Stimulated activated naive CD8-positive, alpha-beta T cell treated with anti-CD3 and anti-CD28 coated beads, Interleukin-15, amount 100 ng/mL, for 72 hours (primary cell): ENCODE measurements around the gene DGKB.

ENCODE experiments used
- ATAC-seq: fragments of 150-1000 bp; cut with Tn5 transposase; 2 replicates; pipeline ENCODE4 v1.10.0; 2021; ENCODE audit warnings: mild to moderate bottlenecking, moderate library complexity
- DNase-seq, 2 donors: peaks; one replicate each; pipeline ENCODE4 v3.0.0; 2021 to 2022
- H3K27ac Mint-ChIP-seq, 2 donors: one replicate each; pipeline ENCODE4 v1.8.0; 2022; ENCODE audit warnings: mild to moderate bottlenecking in 2 of 2, mixed read lengths in 2 of 2, moderate library complexity in 2 of 2
- H3K27me3 Mint-ChIP-seq: one replicate; pipeline ENCODE4 v1.8.0; 2022; ENCODE audit warnings: mixed read lengths
- H3K4me1 Mint-ChIP-seq: one replicate; pipeline ENCODE4 v1.8.0; 2022; ENCODE audit warnings: mild to moderate bottlenecking, mixed read lengths
- H3K4me3 Mint-ChIP-seq, 2 donors: one replicate each; pipeline ENCODE4 v1.8.0; 2022; ENCODE audit warnings: mild to moderate bottlenecking in 2 of 2, mixed read lengths in 2 of 2, moderate library complexity in 1 of 2
- H3K9me3 Mint-ChIP-seq, 2 donors: one replicate each; pipeline ENCODE4 v1.8.0; 2022; ENCODE audit warnings: mixed read lengths in 2 of 2

Gene DGKB

GRCh38 chr7:14666913-14667312 lies 235.6 kb downstream of the DGKB start:
- ATAC-seq: no peak
- Mint-ChIP-seq H3K4me1 (no peaks in the 10 kb centered on the region), H3K4me3 (no peak overlapping the region)

GRCh38 chr7:14666304-14666703 lies 236.2 kb downstream of the DGKB start:
- Mint-ChIP-seq H3K27ac (no peak overlapping the region), H3K9me3 (no peaks in the 10 kb centered on the region), H3K4me1 (no peaks in the 10 kb centered on the region), H3K27me3 (no peaks in the 10 kb centered on the region), H3K4me3 (no peak overlapping the region)
- ATAC-seq: no peak
- no peak for DNase-seq

More at GRCh38 chr7:14666913-14667312, 235.6 kb downstream of the DGKB start:
- Mint-ChIP-seq H3K27ac (no peak overlapping the region), H3K9me3 (no peaks in the 10 kb centered on the region), H3K27me3 (no peaks in the 10 kb centered on the region)
- DNase-seq: no peak

- H3K27me3 Mint-ChIP-seq: no peaks in the 10 kb centered on the region
- H3K9me3 Mint-ChIP-seq: peaks cover 0 to 16% of the 10 kb centered on the region in 2 donors
- no peak overlapping the region for H3K27ac Mint-ChIP-seq
- H3K4me3 Mint-ChIP-seq: no peak overlapping the region
- no peak for DNase-seq
- no peaks in the 10 kb centered on the region for H3K4me1 Mint-ChIP-seq
- ATAC-seq: no peak
These were observed 262.8 kb downstream of the DGKB start for GRCh38 chr7:14639801-14640200.

- ATAC-seq: no peak
- H3K4me3 Mint-ChIP-seq: no peak overlapping the region
- no peaks in the 10 kb centered on the region for H3K4me1 Mint-ChIP-seq
- peaks cover 0 to 16% of the 10 kb centered on the region in 2 donors for H3K9me3 Mint-ChIP-seq
- no peaks in the 10 kb centered on the region for H3K27me3 Mint-ChIP-seq
- DNase-seq: no peak
- H3K27ac Mint-ChIP-seq: no peak overlapping the region
These were observed 263.2 kb downstream of the DGKB start for GRCh38 chr7:14639329-14639728.

- DNase-seq: no peak
- no peak for ATAC-seq
- Mint-ChIP-seq H3K27ac (no peak overlapping the region), H3K4me3 (no peak overlapping the region), H3K27me3 (no peaks in the 10 kb centered on the region), H3K9me3 (peaks cover 0 to 2% of the 10 kb centered on the region in 2 donors), H3K4me1 (no peaks in the 10 kb centered on the region)
These were observed 264.6 kb downstream of the DGKB start for GRCh38 chr7:14637968-14638367.

- no peaks in the 10 kb centered on the region for H3K9me3 Mint-ChIP-seq
- no peaks in the 10 kb centered on the region for H3K4me1 Mint-ChIP-seq
- H3K27me3 Mint-ChIP-seq: no peaks in the 10 kb centered on the region
- H3K27ac Mint-ChIP-seq: no peak overlapping the region
- no peak for ATAC-seq
- no peak overlapping the region for H3K4me3 Mint-ChIP-seq
- no peak for DNase-seq
These were observed 266.6 kb downstream of the DGKB start for GRCh38 chr7:14635955-14636354.

GRCh38 chr7:14630048-14630447 lies 272.5 kb downstream of the DGKB start:
- H3K27ac Mint-ChIP-seq: no peak overlapping the region
- no peak for DNase-seq
- H3K4me3 Mint-ChIP-seq: no peak overlapping the region
- ATAC-seq: no peak
- H3K9me3 Mint-ChIP-seq: no peaks in the 10 kb centered on the region
- no peaks in the 10 kb centered on the region for H3K27me3 Mint-ChIP-seq
- H3K4me1 Mint-ChIP-seq: no peaks in the 10 kb centered on the region

GRCh38 chr7:14628516-14628915 lies 274.0 kb downstream of the DGKB start:
- DNase-seq (no peak), ATAC-seq (no peak)
- Mint-ChIP-seq H3K27me3 (no peaks in the 10 kb centered on the region), H3K9me3 (no peaks in the 10 kb centered on the region), H3K4me3 (no peak overlapping the region), H3K27ac (no peak overlapping the region), H3K4me1 (no peaks in the 10 kb centered on the region)

- Mint-ChIP-seq H3K9me3 (peaks cover 0 to 4% of the 10 kb centered on the region in 2 donors), H3K4me3 (no peak overlapping the region), H3K27ac (no peak overlapping the region), H3K4me1 (no peaks in the 10 kb centered on the region), H3K27me3 (no peaks in the 10 kb centered on the region)
- DNase-seq (no peak), ATAC-seq (no peak)
These were observed 276.5 kb downstream of the DGKB start for GRCh38 chr7:14626076-14626475.

GRCh38 chr7:14622559-14622958 lies 280.0 kb downstream of the DGKB start:
- ATAC-seq (no peak), DNase-seq (no peak)
- H3K4me3 Mint-ChIP-seq: no peak overlapping the region
- H3K9me3 Mint-ChIP-seq: peaks cover 0 to 4% of the 10 kb centered on the region in 2 donors
- no peaks in the 10 kb centered on the region for H3K27me3 Mint-ChIP-seq
- H3K27ac Mint-ChIP-seq: no peak overlapping the region
- no peaks in the 10 kb centered on the region for H3K4me1 Mint-ChIP-seq

- no peak overlapping the region for H3K27ac Mint-ChIP-seq
- peaks cover 7 to 8% of the 10 kb centered on the region in 2 donors for H3K9me3 Mint-ChIP-seq
- DNase-seq (no peak), ATAC-seq (no peak)
- H3K4me1 Mint-ChIP-seq: no peaks in the 10 kb centered on the region
- no peak overlapping the region for H3K4me3 Mint-ChIP-seq
- H3K27me3 Mint-ChIP-seq: no peaks in the 10 kb centered on the region
These were observed 296.4 kb downstream of the DGKB start for GRCh38 chr7:14606101-14606500.

GRCh38 chr7:14604606-14605005 lies 297.9 kb downstream of the DGKB start:
- H3K4me3 Mint-ChIP-seq: no peak overlapping the region
- no peaks in the 10 kb centered on the region for H3K4me1 Mint-ChIP-seq
- H3K9me3 Mint-ChIP-seq: peaks cover 4 to 7% of the 10 kb centered on the region in 2 donors
- ATAC-seq (no peak), DNase-seq (no peak)
- H3K27ac Mint-ChIP-seq: no peak overlapping the region
- H3K27me3 Mint-ChIP-seq: no peaks in the 10 kb centered on the region

GRCh38 chr7:14602851-14603250 lies 299.7 kb downstream of the DGKB start:
- ATAC-seq (no peak), DNase-seq (no peak)
- H3K9me3 Mint-ChIP-seq: peaks cover 0 to 7% of the 10 kb centered on the region in 2 donors
- no peaks in the 10 kb centered on the region for H3K4me1 Mint-ChIP-seq
- H3K27ac Mint-ChIP-seq: no peak overlapping the region
- no peak overlapping the region for H3K4me3 Mint-ChIP-seq
- no peaks in the 10 kb centered on the region for H3K27me3 Mint-ChIP-seq

GRCh38 chr7:14600766-14601367 lies 301.7 kb downstream of the DGKB start:
- Mint-ChIP-seq H3K27me3 (no peaks in the 10 kb centered on the region), H3K4me3 (no peak overlapping the region), H3K9me3 (peaks cover 0 to 7% of the 10 kb centered on the region in 2 donors), H3K27ac (no peak overlapping the region), H3K4me1 (no peaks in the 10 kb centered on the region)
- DNase-seq (no peak), ATAC-seq (no peak)

- Mint-ChIP-seq H3K9me3 (peaks cover 0 to 7% of the 10 kb centered on the region in 2 donors), H3K27ac (no peak overlapping the region), H3K4me3 (no peak overlapping the region), H3K27me3 (no peaks in the 10 kb centered on the region), H3K4me1 (no peaks in the 10 kb centered on the region)
- no peak for ATAC-seq
- DNase-seq: no peak
These were observed 303.6 kb downstream of the DGKB start for GRCh38 chr7:14598978-14599377.

- Mint-ChIP-seq H3K27me3 (no peaks in the 10 kb centered on the region), H3K9me3 (no peaks in the 10 kb centered on the region), H3K4me3 (no peak overlapping the region), H3K27ac (no peak overlapping the region), H3K4me1 (no peaks in the 10 kb centered on the region)
- ATAC-seq: no peak
- no peak for DNase-seq
These were observed 306.1 kb downstream of the DGKB start for GRCh38 chr7:14596421-14596820.

- ATAC-seq (no peak), DNase-seq (no peak)
- Mint-ChIP-seq H3K27me3 (no peaks in the 10 kb centered on the region), H3K4me1 (no peaks in the 10 kb centered on the region), H3K9me3 (peaks cover 6 to 10% of the 10 kb centered on the region in 2 donors), H3K4me3 (no peak overlapping the region), H3K27ac (no peak overlapping the region)
These were observed 312.3 kb downstream of the DGKB start for GRCh38 chr7:14590206-14590605.
